H9 (cell line): ENCODE results near the gene RNF13. TPM values are rescaled to one million over a fixed set of nuclear protein-coding genes. Genes with fewer than 3 reads are reported as not detected.

ENCODE experiments used
- DNase-seq: peaks from one replicate; pipeline ENCODE4 v3.0.0-alpha.2; 2017
- H2AFZ ChIP-seq: one replicate; pipeline ENCODE4 v1.6.1; 2013; ENCODE audit warnings: mild to moderate bottlenecking, low read length, control low read depth, moderate library complexity
- H2AK5ac ChIP-seq: 2 replicates; pipeline ENCODE4 v1.6.1; 2013; ENCODE audit warnings: low read length, control low read depth, mixed read lengths; ENCODE audit not compliant: insufficient read length
- H2BK120ac ChIP-seq: one replicate; pipeline ENCODE4 v1.6.1; 2013; ENCODE audit warnings: low read depth, mild to moderate bottlenecking, low read length, control low read depth, inconsistent platforms; ENCODE audit not compliant: poor library complexity, severe bottlenecking
- H2BK12ac ChIP-seq: 2 replicates; pipeline ENCODE4 v1.6.1; 2013; ENCODE audit warnings: low read length, control low read depth, mixed read lengths, low read depth; ENCODE audit not compliant: insufficient read length
- H2BK15ac ChIP-seq: 2 replicates; pipeline ENCODE4 v1.6.1; 2013; ENCODE audit warnings: low read depth, low read length, control low read depth
- H2BK20ac ChIP-seq: one replicate; pipeline ENCODE4 v1.6.1; 2013; ENCODE audit warnings: low read depth, mild to moderate bottlenecking, low read length, control low read depth, inconsistent platforms; ENCODE audit not compliant: poor library complexity, severe bottlenecking
- H2BK5ac ChIP-seq: 2 replicates; pipeline ENCODE4 v1.6.1; 2013; ENCODE audit warnings: low read length, control low read depth, mixed read lengths; ENCODE audit not compliant: insufficient read length
- H3K14ac ChIP-seq: 2 replicates; pipeline ENCODE4 v1.6.1; 2013; ENCODE audit warnings: low read length, control low read depth; ENCODE audit not compliant: insufficient read depth
- H3K18ac ChIP-seq: 2 replicates; pipeline ENCODE4 v1.6.1; 2013; ENCODE audit warnings: low read depth, mild to moderate bottlenecking, mixed read lengths, low read length, control low read depth; ENCODE audit not compliant: insufficient read length
- H3K23ac ChIP-seq: 2 replicates; pipeline ENCODE4 v1.6.1; 2013; ENCODE audit warnings: low read length, control low read depth, mixed read lengths, low read depth; ENCODE audit not compliant: insufficient read length
- H3K23me2 ChIP-seq: 2 replicates; pipeline ENCODE4 v1.6.1; 2013; ENCODE audit warnings: low read depth, mild to moderate bottlenecking, mixed read lengths, low read length, control low read depth; ENCODE audit not compliant: insufficient read length, poor library complexity, severe bottlenecking
- H3K27ac ChIP-seq: 2 replicates; pipeline ENCODE4 v1.5.1; 2013; ENCODE audit warnings: low read length, control low read depth, mixed read lengths, low read depth; ENCODE audit not compliant: insufficient read length
- H3K27me3 ChIP-seq: 2 replicates; pipeline ENCODE4 v1.6.1; 2013; ENCODE audit warnings: low read length, control low read depth, inconsistent platforms; ENCODE audit not compliant: insufficient read depth
- H3K4ac ChIP-seq: 2 replicates; pipeline ENCODE4 v1.6.1; 2013; ENCODE audit warnings: low read depth, mild to moderate bottlenecking, control low read depth, inconsistent platforms, low read length, moderate library complexity
- H3K4me1 ChIP-seq: 2 replicates; pipeline ENCODE4 v1.6.1; 2013; ENCODE audit warnings: low read length, control low read depth, inconsistent platforms; ENCODE audit not compliant: insufficient read depth
- H3K4me2 ChIP-seq: 2 replicates; pipeline ENCODE4 v1.6.1; 2013; ENCODE audit warnings: low read length, control low read depth, mixed read lengths; ENCODE audit not compliant: insufficient read length, insufficient read depth
- H3K56ac ChIP-seq: 2 replicates; pipeline ENCODE4 v1.6.1; 2013; ENCODE audit warnings: low read depth, mild to moderate bottlenecking, mixed read lengths, low read length, control low read depth; ENCODE audit not compliant: insufficient read length
- H3K79me1 ChIP-seq: 2 replicates; pipeline ENCODE4 v1.6.1; 2013; ENCODE audit warnings: low read depth, mild to moderate bottlenecking, moderate library complexity, low read length, control low read depth, inconsistent platforms; ENCODE audit not compliant: insufficient read depth, poor library complexity, severe bottlenecking
- H3K79me2 ChIP-seq: 2 replicates; pipeline ENCODE4 v1.6.1; 2013; ENCODE audit warnings: low read length, control low read depth, inconsistent platforms; ENCODE audit not compliant: insufficient read depth
- H3K9ac ChIP-seq: 2 replicates; pipeline ENCODE4 v1.6.1; 2013; ENCODE audit warnings: low read length, control low read depth, mixed read lengths; ENCODE audit not compliant: insufficient read length; ENCODE audit errors: extremely low read depth
- H3K9me3 ChIP-seq: one replicate; pipeline ENCODE4 v1.6.1; 2013; ENCODE audit warnings: low read depth, low read length, inconsistent platforms; ENCODE audit not compliant: control insufficient read depth
- H3T11ph ChIP-seq: one replicate; pipeline ENCODE4 v1.6.1; 2013; ENCODE audit warnings: mild to moderate bottlenecking, low read length, control low read depth, inconsistent platforms
- H4K20me1 ChIP-seq: one replicate; pipeline ENCODE4 v1.6.1; 2013; ENCODE audit not compliant: control insufficient read depth, insufficient read length, insufficient read depth
- H4K5ac ChIP-seq: 2 replicates; pipeline ENCODE4 v1.6.1; 2013; ENCODE audit warnings: low read depth, mild to moderate bottlenecking, mixed read lengths, low read length, control low read depth; ENCODE audit not compliant: insufficient read length
- H4K8ac ChIP-seq: replicated peaks from 2 replicates; pipeline ENCODE4 v1.6.1; 2013; ENCODE audit warnings: low read length, control low read depth, mixed read lengths, low read depth; ENCODE audit not compliant: insufficient read length
- H4K91ac ChIP-seq: 2 replicates; pipeline ENCODE4 v1.6.1; 2013; ENCODE audit warnings: low read depth, mild to moderate bottlenecking, moderate library complexity, mixed read lengths, low read length, control low read depth; ENCODE audit not compliant: insufficient read length
- H3K27ac Mint-ChIP-seq, 3 experiments: 2 replicates in 2 of 3; 3 replicates in 1 of 3; pipeline ENCODE4 v1.8.0; 2020 to 2021; ENCODE audit warnings: mixed read lengths in 3 of 3, mild to moderate bottlenecking in 1 of 3, moderate library complexity in 1 of 3
- H3K27me3 Mint-ChIP-seq: 2 replicates; pipeline ENCODE4 v1.8.0; 2021; ENCODE audit warnings: low read depth, mild to moderate bottlenecking, moderate library complexity, mixed read lengths
- H3K36me3 Mint-ChIP-seq, 3 experiments: 2 replicates in 2 of 3; 3 replicates in 1 of 3; pipeline ENCODE4 v1.8.0; 2020 to 2021; ENCODE audit warnings: low read depth in 3 of 3, mixed read lengths in 3 of 3; ENCODE audit not compliant: insufficient read depth in 1 of 3
- H3K4me1 Mint-ChIP-seq, 2 experiments: 2 replicates each; pipeline ENCODE4 v1.8.0; 2020; ENCODE audit warnings: mixed read lengths in 2 of 2
- H3K4me3 Mint-ChIP-seq, 2 experiments: 2 replicates in 1 of 2; 3 replicates in 1 of 2; pipeline ENCODE4 v1.8.0; 2020 to 2021; ENCODE audit warnings: mild to moderate bottlenecking in 2 of 2, mixed read lengths in 2 of 2, moderate library complexity in 1 of 2
- H3K9me3 Mint-ChIP-seq, 2 experiments: 2 replicates in 1 of 2; 3 replicates in 1 of 2; pipeline ENCODE4 v1.8.0; 2020; ENCODE audit warnings: mild to moderate bottlenecking in 2 of 2, mixed read lengths in 2 of 2, moderate library complexity in 1 of 2
- WGBS: extraction: QIAGEN DNeasy Blood & Tissue Kit; methylation state at CpG from one replicate; pipeline ENCODE4 v1.1.7; 2013; ENCODE audit warnings: missing lambda C conversion rate, low lambda C conversion rate, mixed read lengths; ENCODE audit not compliant: insufficient read length; ENCODE audit errors: extremely low coverage; 5-methylcytosine and 5-hydroxymethylcytosine counted together
- total RNA-seq: library from RNA; stranded (reverse); gene quantifications from 2 replicates; pipeline ENCODE4 v1.2.1, GENCODE V29; 2021
- TF ChIP-seq, protein P1 (sequence below): fragments of 200-600 bp; sonication (generic); conservative IDR thresholded peaks from 3 replicates; pipeline ENCODE4 v1.8.0; 2021; ENCODE audit warnings: antibody characterized with exemption, mild to moderate bottlenecking

The RNF13 gene
- total RNA-seq, 1 experiment from 2014 or later = 23.4 TPM

DNA sequence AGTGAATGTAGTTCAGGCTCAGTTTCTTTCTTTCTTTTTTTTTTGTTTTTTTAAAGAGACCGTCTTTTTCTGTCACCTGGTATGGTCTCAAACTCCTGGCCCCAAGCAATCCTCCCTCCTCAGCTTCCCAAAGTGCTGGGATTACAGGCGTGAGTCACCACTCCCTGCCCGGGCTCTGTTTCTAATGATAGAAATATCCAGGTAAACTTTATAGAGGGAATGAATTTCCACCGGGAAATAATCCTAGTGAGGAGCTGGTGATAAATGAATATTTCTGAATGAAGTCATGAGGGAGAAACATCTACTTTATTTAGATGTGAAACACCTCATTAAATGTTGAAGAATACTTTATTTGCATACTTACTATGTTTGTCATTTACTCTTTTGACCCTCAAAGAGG lies 7.2 kb downstream of the RNF13 start:
- Mint-ChIP-seq H3K27me3 (no peaks in the 10 kb centered on the region), H3K36me3 (peaks cover 5 to 27% (median 18%) of the 10 kb centered on the region in 3 experiments; a peak in 6 of 7 replicates), H3K27ac (no peak overlapping the region), H3K9me3 (peaks cover 6 to 12% of the 10 kb centered on the region in 2 experiments; a peak in 3 of 5 replicates), H3K4me3 (no peak overlapping the region), H3K4me1 (peaks cover 22 to 23% of the 10 kb centered on the region in 2 experiments)
- H3K27me3 ChIP-seq = no peaks in the 10 kb centered on the region
- H3K79me1 ChIP-seq = peaks cover 3% of the 10 kb centered on the region
- H3K9me3 ChIP-seq = no peaks in the 10 kb centered on the region
- no peak overlapping the region for H3K9ac ChIP-seq
- H2BK15ac ChIP-seq = no peak overlapping the region
- no peak overlapping the region for H3K4me2 ChIP-seq
- no peaks in the 10 kb centered on the region for H3K4me1 ChIP-seq
- no peak overlapping the region for H3K27ac ChIP-seq
- no peak overlapping the region for H3K56ac ChIP-seq
- no peak overlapping the region for H4K8ac ChIP-seq
- no peak overlapping the region for H2AK5ac ChIP-seq
- no peak overlapping the region for H4K91ac ChIP-seq
- H3K23ac ChIP-seq = no peak overlapping the region
- no peaks in the 10 kb centered on the region for H4K20me1 ChIP-seq
- H3K79me2 ChIP-seq = peaks cover 32% of the 10 kb centered on the region; the same call in 1 of the 2 replicates
- TF ChIP-seq, protein P1, sequence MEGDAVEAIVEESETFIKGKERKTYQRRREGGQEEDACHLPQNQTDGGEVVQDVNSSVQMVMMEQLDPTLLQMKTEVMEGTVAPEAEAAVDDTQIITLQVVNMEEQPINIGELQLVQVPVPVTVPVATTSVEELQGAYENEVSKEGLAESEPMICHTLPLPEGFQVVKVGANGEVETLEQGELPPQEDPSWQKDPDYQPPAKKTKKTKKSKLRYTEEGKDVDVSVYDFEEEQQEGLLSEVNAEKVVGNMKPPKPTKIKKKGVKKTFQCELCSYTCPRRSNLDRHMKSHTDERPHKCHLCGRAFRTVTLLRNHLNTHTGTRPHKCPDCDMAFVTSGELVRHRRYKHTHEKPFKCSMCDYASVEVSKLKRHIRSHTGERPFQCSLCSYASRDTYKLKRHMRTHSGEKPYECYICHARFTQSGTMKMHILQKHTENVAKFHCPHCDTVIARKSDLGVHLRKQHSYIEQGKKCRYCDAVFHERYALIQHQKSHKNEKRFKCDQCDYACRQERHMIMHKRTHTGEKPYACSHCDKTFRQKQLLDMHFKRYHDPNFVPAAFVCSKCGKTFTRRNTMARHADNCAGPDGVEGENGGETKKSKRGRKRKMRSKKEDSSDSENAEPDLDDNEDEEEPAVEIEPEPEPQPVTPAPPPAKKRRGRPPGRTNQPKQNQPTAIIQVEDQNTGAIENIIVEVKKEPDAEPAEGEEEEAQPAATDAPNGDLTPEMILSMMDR = no peak
- H2BK12ac ChIP-seq = no peak overlapping the region
- H3K4ac ChIP-seq = no peak overlapping the region
- H3K23me2 ChIP-seq = no peaks in the 10 kb centered on the region
- H4K5ac ChIP-seq = no peak overlapping the region
- H2AFZ ChIP-seq = no peak overlapping the region
- H2BK20ac ChIP-seq = no peak overlapping the region
- WGBS = no CpG with 5 or more reads among the region's 4 CpGs
- H3T11ph ChIP-seq = no peak overlapping the region
- H2BK120ac ChIP-seq = no peak overlapping the region
- no peak overlapping the region for H2BK5ac ChIP-seq
- no peak for DNase-seq
- H3K18ac ChIP-seq = no peak overlapping the region
- H3K14ac ChIP-seq = no peak overlapping the region
